SU-DHL-6 (cell line): ENCODE measurements around the gene SNPH.

ENCODE experiments used
- H2AFZ ChIP-seq: fragments of 200-600 bp; sonication (generic); 2 replicates; pipeline ENCODE4 v1.6.1; 2014; ENCODE audit warnings: low read depth, mild to moderate bottlenecking, moderate library complexity, mixed read lengths, antibody characterized with exemption, low read length; ENCODE audit not compliant: severe bottlenecking
- H3F3A ChIP-seq: fragments of 200-600 bp; shearing (Covaris generic); 2 replicates; pipeline ENCODE4 v1.6.0; 2016; ENCODE audit warnings: antibody characterized with exemption, mild to moderate bottlenecking; ENCODE audit not compliant: insufficient read depth
- H3K27ac ChIP-seq: fragments of 200-600 bp; sonication (generic); 2 replicates; pipeline ENCODE4 v1.5.1; 2016; ENCODE audit warnings: low read depth, mild to moderate bottlenecking, low read length, moderate library complexity, mixed read lengths
- H3K27me3 ChIP-seq: fragments of 200-600 bp; sonication (generic), shearing (Covaris generic); 2 replicates; pipeline ENCODE4 v1.6.0; 2014; ENCODE audit warnings: mild to moderate bottlenecking, low read length
- H3K36me3 ChIP-seq: fragments of 200-600 bp; sonication (generic); 2 replicates; pipeline ENCODE4 v1.6.1; 2014; ENCODE audit warnings: mild to moderate bottlenecking, low read length, mixed read lengths
- H3K4me2 ChIP-seq: fragments of 300-600, 200-600 bp; shearing (Covaris generic), sonication (generic); 2 replicates; pipeline ENCODE4 v1.6.0; 2014; ENCODE audit warnings: low read length, low read depth, mild to moderate bottlenecking; ENCODE audit not compliant: poor library complexity, severe bottlenecking
- H3K4me3 ChIP-seq: fragments of 200-600 bp; sonication (generic); 2 replicates; pipeline ENCODE4 v1.5.1; 2014; ENCODE audit warnings: antibody characterized with exemption, low read length, mild to moderate bottlenecking, mixed read lengths; ENCODE audit not compliant: insufficient read depth, poor library complexity, severe bottlenecking
- H3K79me2 ChIP-seq: fragments of 200-600 bp; sonication (generic); 2 replicates; pipeline ENCODE4 v1.6.1; 2014; ENCODE audit warnings: mild to moderate bottlenecking, low read length, moderate library complexity; ENCODE audit not compliant: insufficient read depth
- H3K9ac ChIP-seq: fragments of 200-600 bp; sonication (generic); 2 replicates; pipeline ENCODE4 v1.7.0; 2014; ENCODE audit warnings: mild to moderate bottlenecking, low read length
- H3K9me2 ChIP-seq: fragments of 200-600 bp; sonication (generic); replicated peaks from 2 replicates; pipeline ENCODE4 v1.6.1; 2014; ENCODE audit warnings: low read length; ENCODE audit not compliant: insufficient read depth
- H3K9me3 ChIP-seq: fragments of 200-600 bp; sonication (generic); 2 replicates; pipeline ENCODE4 v1.6.1; 2014; ENCODE audit warnings: low read length, mixed read lengths; ENCODE audit not compliant: insufficient read depth
- H4K20me1 ChIP-seq: fragments of 200-600 bp; sonication (generic); 2 replicates; pipeline ENCODE4 v1.6.1; 2014; ENCODE audit warnings: low read depth, mild to moderate bottlenecking, antibody characterized with exemption, low read length, moderate library complexity, mixed read lengths
- EZH2phosphoT487 ChIP-seq: fragments of 200-600 bp; sonication (generic), shearing (Covaris generic); conservative IDR thresholded peaks from 2 replicates; pipeline ENCODE4 v1.6.1; 2018; ENCODE audit warnings: mild to moderate bottlenecking, antibody characterized with exemption, low read length, moderate library complexity, mixed read lengths
- TF ChIP-seq, protein P1 (sequence below): fragments of 200-600 bp; sonication (generic); IDR thresholded peaks from one replicate; pipeline ENCODE4 v1.5.1; 2017; ENCODE audit warnings: antibody characterized with exemption, mild to moderate bottlenecking, low read length, moderate library complexity; ENCODE audit not compliant: insufficient read depth, poor library complexity, severe bottlenecking

SNPH gene

DNA sequence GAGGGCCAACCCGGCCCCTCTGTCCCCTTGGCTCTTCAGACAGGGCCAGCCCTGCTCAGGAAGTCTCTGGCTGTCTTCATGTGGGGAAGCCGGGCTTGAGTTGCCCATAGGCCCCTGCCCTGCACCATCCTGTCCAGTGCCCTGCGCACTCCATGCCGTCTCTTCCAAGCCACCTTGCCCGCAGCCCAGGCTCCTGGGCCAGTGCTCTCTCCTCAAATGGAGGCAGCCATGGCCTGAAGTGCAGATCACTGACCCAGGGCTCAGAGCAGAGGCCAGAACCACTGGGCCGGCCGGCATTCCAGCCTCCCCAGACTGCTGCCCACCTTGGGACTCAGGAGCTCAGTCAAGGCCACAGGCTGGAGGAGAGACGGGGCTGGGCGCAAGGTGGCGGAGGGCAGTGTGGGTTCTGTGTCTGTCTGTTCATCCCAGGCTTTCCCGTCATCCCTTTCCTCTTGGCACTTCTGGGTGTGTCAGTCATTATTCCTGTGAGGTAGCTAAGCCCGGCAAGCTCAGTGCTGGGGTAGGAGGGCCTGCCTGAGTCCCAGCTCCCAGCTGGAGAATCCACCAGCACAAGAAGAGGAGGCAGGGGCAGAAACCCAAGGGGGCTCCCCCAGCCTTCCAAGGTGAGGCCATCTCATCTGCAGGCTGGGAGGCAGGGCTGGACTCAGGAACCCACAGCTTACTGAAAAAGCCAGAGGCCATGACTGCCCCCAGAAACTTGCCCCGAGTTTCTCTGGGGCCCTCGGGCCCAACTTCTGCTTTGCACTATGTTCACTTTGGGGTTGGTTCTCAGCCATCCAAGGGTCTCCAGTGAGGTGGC is 40.4 kb downstream of the SNPH start:
- Histone ChIP-seq H3F3A (no peaks in the 10 kb centered on the region), H3K9me2 (no peaks in the 10 kb centered on the region), H3K36me3 (no peaks in the 10 kb centered on the region), H4K20me1 (no peaks in the 10 kb centered on the region), H3K9ac (no peak overlapping the region), H3K4me3 (no peak overlapping the region), H3K9me3 (no peaks in the 10 kb centered on the region), H3K79me2 (no peaks in the 10 kb centered on the region), H3K27ac (no peak overlapping the region), H3K27me3 (no peaks in the 10 kb centered on the region), H3K4me2 (no peak overlapping the region), H2AFZ (no peak overlapping the region)
- no peak for TF ChIP-seq EZH2phosphoT487
- TF ChIP-seq, protein P1, sequence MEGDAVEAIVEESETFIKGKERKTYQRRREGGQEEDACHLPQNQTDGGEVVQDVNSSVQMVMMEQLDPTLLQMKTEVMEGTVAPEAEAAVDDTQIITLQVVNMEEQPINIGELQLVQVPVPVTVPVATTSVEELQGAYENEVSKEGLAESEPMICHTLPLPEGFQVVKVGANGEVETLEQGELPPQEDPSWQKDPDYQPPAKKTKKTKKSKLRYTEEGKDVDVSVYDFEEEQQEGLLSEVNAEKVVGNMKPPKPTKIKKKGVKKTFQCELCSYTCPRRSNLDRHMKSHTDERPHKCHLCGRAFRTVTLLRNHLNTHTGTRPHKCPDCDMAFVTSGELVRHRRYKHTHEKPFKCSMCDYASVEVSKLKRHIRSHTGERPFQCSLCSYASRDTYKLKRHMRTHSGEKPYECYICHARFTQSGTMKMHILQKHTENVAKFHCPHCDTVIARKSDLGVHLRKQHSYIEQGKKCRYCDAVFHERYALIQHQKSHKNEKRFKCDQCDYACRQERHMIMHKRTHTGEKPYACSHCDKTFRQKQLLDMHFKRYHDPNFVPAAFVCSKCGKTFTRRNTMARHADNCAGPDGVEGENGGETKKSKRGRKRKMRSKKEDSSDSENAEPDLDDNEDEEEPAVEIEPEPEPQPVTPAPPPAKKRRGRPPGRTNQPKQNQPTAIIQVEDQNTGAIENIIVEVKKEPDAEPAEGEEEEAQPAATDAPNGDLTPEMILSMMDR, result no peak

DNA sequence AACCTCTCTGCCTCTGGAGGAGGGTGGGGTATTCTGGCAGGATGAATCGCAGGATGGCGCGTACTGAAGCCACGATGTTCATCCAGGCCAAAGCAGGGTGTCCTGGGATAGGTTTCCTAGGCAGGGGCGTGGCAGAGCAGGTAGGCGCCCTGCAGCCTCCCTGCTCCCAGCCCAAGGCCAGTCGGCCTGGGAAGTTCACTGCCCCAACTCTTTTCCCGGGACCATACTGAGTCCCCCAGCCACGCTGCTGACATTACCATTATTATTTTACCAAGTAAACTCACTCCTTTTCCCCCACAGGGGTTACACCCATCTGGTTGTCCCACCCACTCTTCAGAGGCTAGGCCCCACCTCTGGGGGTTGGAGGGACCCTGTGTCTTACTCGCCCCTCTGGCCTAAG is 41.1 kb downstream of the SNPH start:
- H3K36me3 ChIP-seq, result no peaks in the 10 kb centered on the region
- H3K79me2 ChIP-seq, result no peaks in the 10 kb centered on the region
- H3F3A ChIP-seq, result no peaks in the 10 kb centered on the region
- no peak overlapping the region for H3K4me2 ChIP-seq
- no peaks in the 10 kb centered on the region for H4K20me1 ChIP-seq
- no peaks in the 10 kb centered on the region for H3K27me3 ChIP-seq
- TF ChIP-seq, protein P1, result no peak
- TF ChIP-seq EZH2phosphoT487, result no peak
- no peak overlapping the region for H3K9ac ChIP-seq
- no peak overlapping the region for H3K4me3 ChIP-seq
- no peaks in the 10 kb centered on the region for H3K9me2 ChIP-seq
- no peaks in the 10 kb centered on the region for H3K9me3 ChIP-seq
- no peak overlapping the region for H2AFZ ChIP-seq
- no peak overlapping the region for H3K27ac ChIP-seq

DNA sequence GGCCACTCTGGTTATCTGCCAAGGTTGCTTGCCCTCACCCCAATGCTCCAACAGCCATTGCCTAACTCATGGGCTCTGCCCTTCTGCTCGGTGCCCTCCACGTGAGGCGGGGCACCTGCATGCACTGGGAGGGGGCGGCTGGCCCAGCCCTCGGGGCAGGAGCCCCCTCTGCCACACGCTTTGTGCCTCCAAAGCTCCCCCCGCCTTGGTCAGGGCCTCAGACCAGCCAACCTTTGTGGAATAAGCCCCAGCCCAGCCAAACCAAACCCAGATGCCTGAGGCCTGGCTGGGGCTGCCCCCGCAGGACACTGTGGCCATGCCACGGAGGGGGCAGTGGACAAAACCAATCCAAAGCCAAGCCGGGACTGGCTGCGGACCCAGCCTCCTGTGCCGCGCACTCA is 41.5 kb downstream of the SNPH start:
- no peaks in the 10 kb centered on the region for H3F3A ChIP-seq
- H3K27ac ChIP-seq, result no peak overlapping the region
- no peaks in the 10 kb centered on the region for H3K27me3 ChIP-seq
- no peaks in the 10 kb centered on the region for H3K36me3 ChIP-seq
- no peaks in the 10 kb centered on the region for H4K20me1 ChIP-seq
- H3K4me2 ChIP-seq, result no peak overlapping the region
- H3K9ac ChIP-seq, result no peak overlapping the region
- no peak overlapping the region for H3K4me3 ChIP-seq
- no peaks in the 10 kb centered on the region for H3K9me3 ChIP-seq
- H3K9me2 ChIP-seq, result no peaks in the 10 kb centered on the region
- no peaks in the 10 kb centered on the region for H3K79me2 ChIP-seq
- no peak for TF ChIP-seq EZH2phosphoT487
- TF ChIP-seq, protein P1, result no peak
- H2AFZ ChIP-seq, result no peak overlapping the region
